ENCODE results near the gene HOXB5.

The HOXB5 gene

DNA sequence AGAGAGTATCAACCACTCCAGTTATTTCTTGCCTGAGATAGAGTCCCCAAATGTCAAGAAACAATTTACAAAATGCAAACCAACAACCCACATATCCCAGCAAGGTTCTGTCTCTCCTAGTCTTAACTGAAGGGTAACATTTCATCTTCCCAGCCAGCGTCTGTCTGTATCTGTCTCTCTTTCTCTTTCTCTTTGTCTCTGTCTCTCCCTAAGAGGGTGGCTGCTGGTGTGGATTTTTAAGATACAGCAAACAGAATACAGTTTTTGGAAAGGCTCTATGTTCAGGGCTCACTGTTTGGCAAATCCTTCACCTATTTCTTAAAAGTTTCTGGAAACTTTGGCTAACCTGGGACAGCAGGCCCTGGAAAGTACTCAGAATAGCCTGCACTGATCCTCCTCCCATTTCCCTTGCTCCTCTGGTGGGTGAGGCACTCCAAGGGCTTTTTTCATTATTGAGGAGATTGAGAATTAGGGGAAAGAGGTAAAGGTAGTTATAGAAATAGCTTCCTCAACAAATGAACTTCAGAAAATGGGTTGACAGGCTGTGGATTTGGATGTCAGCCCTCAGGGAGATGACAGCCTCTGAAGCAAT lies 21.7 kb downstream of the HOXB5 start:
- DNase-seq (ENCODE audit: low read depth): no peak

DNA sequence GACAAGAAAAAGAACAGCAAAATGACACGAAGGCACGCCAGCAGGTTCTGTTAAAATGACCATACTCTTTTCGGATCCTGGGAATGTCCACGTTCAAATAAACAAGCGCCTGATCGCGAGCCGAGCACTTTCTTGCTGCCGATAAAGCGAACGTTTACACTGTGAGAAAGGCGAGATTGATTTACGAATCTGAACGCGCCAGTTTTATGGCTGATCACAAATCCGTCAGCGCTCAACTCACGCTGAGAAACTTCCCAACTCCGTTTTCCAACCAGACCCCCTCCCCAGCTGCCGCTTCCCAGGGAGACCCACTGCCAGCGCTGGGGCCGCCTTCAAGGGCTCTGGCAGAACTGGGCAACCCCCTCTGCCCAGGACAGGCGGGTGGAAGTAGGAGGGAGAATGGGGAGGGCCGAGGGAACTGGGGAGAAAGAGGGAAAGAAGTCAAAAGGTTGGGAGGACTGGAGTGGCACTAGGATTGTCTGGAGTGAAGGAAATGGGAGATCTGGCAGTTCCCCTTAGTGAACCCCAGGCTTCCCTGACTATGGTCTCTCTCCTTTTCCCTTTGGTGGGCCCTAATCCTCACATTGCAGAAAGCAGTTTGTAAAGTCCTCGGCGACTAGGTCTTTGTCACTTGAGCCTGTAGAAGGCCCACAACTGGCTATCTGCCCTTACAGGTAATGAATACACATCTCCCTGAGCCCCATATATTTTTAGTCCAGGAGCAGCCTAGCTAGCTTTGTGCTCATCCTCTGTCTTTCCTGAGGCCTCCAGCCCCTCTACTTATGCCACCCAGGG lies 22.4 kb downstream of the HOXB5 start:
- DNase-seq (ENCODE audit: low read depth): no peak

DNA sequence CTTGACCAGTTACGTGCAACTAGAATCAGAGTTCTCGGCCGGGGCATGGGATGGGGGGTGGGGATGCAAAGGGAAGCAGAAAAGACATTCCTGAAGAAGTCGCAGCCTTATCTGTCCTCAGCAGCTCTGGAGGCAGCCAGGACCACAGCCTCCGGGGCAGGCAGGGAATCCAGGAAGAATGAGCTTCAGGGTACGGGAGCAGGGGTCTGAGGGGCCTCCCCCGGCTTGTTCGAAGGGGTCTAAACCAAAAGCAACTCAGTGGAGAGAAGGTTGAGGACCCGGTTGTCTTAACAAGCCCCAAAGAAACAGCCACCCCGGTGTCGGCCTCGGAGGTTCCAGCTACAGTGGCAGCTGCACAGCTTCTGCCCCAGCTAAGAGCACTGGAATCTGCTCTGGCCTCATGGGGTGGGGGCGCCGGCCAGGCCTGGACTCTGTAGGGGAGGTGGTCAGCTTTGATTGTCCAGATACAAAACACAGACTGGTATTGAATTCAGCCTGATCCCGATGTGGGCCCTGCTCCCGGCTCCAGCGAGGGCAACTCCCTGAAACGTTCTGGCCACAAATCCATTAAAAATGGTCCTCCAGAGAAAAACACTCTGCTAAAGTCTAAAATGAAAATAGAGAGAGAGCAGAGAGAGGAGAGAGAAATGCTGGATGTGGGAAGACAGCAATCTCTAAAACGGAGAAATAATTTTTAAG lies 23.1 kb downstream of the HOXB5 start:
- no peak for DNase-seq (ENCODE audit: low read depth)

DNA sequence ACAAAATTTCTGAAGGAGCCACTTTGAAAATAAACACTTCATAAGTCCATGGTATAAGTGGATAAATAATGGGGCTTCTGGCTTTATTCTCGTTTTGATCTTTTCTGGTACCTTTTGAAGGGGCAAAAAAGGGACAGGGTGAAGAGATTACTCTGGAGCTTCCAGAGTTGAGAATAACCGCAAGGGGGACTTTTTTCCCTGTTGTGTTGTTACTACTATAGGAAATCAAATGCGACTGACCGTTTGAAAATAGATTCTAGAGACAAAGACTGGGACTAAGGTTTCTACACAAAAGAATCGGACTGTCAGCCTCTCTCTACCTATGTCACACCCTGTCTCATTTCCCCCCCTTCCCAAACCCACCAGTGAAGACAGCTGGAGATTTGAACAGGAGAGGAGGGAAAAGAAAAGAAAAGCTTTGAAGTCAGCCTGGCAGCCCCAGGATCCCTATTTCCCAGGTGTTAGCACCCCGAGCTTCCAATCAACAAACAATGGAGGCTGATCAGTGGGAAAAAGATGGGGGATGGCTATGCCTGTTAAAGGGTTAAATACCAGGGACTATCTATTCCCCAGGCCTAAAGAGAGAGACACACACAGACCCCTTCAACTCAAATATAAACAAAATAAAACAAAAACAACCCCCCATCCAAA lies 23.8 kb downstream of the HOXB5 start:
- DNase-seq (ENCODE audit: low read depth): no peak

DNA sequence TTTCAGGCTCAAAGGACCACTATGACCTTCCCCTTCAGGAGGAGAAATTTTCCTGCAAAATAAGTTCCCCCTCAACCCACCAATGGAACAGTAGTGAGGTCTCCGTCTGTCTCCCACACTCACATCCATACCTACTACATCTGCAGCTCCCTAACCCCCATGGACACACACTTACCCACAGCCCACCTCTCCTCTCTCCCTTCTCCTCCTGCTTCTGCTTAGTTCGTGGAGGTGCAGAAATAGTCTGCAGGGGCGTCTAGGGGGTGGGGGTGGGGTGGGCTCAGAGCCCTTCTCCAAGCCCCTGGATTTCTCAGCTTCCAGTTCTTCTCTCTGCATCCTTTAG lies 24.4 kb downstream of the HOXB5 start:
- DNase-seq (ENCODE audit: low read depth): no peak

DNA sequence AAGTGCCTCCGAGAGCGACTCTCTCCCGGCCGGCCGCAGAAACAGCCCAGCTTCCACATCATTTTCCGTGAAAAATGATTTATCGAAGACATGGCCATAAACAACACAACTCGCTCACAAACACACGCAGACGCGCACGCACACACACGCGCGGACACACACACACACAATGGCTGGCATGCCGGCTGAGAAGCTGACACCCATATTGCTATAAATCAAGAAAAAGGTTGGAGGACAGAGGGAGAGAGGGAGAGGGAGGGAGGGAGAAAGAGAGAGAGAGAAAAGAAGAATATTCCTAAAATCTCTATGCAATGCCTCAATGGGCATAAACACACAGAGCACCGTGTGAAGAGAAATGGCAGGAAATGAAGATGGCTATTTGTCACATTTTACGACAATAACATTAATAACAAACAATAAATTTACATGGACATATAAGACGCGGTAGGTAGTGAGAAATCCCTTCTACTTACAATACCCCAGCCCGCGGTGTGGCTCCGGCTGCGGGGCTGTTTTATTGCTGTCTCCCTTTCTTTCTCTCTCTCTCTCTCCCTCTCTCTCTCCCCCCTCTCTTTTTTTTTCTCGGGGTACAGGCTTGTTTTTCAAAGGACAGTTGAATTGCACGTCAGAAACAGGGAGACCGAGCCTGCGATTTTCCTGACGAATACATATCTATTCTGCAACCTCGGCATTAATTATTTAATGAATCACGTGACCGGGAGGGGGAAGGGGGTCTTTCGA lies 24.9 kb downstream of the HOXB5 start:
- no peak for DNase-seq (ENCODE audit: low read depth)

DNA sequence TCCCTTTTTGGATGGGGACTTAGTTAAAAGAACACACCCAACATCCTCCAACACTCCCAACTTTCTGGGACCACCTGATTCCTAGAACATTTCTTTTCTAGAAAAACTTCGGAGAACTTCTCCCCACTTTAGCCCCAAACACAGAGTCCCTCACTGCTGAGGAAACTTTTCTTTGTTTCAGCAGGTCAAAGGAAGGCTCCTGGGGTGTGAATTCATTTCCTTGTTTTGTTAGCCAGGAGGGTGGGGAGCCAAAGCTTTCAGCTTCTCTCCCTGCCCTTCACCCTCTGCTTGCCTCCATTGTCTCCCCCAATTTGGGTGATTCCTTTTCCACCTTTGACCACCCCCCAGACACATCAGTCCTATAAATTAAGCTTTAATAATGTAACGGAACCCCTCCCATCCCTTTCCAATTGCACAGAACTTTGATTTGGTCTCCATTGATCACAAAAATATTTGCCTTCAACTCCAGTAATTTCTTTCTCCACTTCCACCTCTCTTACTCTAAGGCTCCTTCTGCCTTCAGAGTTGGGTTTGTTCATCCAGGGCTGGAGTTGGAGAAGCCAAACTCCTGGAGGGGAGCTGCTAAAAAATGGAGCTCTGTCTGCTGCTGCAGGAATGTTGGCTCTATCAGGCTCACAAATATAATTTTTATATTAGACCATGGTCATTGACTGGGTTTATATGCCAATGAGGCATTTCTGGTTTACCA lies 25.8 kb downstream of the HOXB5 start:
- no peak for DNase-seq (ENCODE audit: low read depth)

DNA sequence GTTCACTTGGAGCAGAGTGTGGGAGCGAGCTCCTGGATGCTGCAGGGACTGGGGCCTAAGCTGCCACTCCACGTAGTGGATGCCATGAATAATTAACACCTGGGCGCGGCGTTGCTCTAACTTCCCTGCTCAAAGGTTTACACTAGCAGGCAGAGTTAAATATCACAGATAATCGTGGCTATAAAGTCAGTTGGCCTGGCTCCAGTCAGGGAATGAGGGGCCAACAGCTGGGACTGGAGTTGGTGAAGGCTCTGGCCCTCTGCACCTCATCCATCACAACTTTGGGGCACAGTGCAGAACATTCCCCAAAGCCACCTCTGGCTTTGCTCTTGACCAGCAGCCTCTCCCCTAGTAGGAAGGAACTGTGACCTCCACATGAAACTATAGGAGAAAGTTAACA lies 26.4 kb downstream of the HOXB5 start:
- DNase-seq (ENCODE audit: low read depth): no peak

DNA sequence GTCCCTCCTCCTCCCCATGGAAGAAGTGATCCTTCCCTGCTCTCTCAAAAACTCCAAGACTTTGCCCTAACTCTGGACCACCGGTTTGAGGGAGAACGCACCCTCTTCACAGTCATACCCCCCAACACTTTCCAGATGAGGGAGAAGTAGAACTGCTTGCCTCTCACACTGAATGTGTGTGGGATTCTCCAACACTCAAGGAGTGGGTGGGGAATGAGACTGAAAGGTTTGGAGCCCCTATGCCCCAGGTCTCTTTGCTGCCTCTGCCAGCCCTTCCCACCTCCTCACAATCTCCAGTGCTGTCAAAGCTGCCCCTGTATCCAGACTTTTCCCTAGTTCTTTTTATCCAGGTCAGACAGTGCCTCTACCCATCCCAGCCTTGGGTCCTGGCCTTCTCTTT lies 26.9 kb downstream of the HOXB5 start:
- no peak for DNase-seq (ENCODE audit: low read depth)

DNA sequence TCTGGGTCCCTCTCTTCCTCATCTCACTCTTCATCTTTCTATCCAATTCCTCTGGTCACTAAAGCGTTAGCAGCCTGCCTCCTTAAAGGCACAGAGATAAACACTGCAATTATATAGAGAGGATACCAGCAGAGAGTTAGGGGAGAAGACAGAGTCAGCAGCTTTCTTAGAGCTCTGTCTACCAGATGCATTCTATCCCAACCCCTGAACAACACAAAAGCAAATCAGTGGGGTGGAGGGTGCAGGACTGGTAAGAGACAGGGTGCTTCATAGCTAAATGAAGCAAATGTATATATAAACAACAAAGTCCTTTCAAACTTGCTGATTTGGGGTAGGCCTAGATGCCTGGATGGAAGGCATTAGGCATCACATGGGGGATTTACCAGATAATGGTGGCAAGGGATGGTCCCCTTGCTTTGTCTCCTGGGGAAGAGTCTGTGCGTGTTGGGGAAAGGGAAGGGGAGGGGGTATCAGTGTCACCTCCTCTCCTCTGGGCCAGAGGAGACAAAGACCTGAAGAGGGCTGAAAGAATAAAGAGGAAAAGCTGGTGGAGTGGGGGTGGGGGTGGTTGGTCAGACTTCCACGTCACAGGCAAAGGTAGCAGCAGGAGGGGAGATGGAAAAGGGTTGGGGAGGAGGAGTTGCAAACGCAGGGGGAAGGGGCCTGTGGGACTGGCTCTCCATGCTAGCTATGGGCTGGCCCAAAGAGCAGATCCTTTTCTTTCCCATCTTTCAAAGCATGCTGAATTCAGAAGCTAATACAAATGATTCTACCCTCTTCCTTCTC lies 27.5 kb downstream of the HOXB5 start:
- DNase-seq (ENCODE audit: low read depth): no peak

DNA sequence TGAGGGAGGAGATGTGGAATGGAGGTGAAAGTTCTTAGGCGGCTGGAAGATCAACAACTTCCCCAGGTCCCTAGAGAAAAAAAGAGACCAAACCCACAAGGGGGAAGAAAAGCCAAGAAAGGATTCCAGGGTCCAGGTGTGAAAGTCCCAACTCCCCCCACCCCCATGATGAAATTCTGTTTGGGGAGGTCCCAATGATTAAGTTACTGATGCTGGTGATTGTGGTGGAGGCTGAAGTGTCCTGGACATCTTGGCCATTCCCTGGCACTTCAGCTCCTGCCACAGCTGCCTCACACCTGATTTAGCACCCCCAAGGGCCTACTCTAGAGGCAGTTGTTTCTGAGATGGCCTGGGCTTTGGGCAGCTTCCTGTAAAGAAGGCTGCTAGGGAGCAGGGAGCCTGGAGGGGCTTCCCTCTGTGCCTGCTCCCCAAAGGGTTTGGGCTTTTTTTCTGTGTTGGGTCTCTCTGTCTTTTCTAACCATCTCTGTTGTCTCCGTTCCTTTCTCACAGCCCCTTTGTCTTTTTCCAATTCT lies 28.5 kb downstream of the HOXB5 start:
- no peak for DNase-seq (ENCODE audit: low read depth)

DNA sequence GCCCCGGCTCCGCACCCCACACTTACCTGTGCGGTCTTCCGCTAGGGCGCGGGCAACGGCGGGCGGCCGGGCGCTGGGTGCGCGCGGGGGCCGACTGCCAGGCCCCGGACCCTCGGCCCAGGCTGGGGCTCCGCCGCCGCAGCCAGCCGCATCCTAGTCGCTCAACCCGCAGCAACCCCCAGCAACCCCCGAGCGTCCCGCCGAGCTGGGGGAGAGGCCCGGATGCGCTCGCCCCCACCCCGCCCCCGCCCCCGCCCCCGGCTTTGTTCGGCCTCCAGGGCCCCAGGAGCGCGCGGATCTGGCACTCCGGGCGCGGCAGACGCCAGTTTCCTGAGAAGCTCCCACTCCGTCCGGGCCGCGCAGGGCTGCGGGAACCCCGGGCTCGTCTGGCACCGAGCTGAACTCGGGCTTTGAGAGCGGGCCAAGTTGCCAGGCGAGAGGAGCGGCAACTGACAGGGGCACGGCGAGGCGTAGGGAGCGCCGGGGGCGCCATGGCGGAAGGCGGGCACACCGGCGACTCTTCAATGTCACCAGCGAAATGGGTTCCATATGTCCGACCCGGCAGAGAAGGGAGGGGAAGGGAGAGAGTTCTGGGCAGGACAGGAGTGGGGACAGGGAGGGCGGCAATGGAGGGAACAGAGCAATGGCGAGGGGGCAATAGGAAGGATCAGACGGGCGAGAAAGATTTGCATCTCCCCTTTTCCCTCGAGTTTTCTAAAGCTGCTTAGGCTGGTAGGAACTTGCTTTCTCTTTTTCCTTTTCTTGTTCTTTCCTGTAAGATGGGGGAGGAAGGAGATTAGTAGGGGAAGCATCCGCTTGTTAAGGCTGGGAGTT lies 29.2 kb downstream of the HOXB5 start:
- no peak for DNase-seq (ENCODE audit: low read depth)

DNA sequence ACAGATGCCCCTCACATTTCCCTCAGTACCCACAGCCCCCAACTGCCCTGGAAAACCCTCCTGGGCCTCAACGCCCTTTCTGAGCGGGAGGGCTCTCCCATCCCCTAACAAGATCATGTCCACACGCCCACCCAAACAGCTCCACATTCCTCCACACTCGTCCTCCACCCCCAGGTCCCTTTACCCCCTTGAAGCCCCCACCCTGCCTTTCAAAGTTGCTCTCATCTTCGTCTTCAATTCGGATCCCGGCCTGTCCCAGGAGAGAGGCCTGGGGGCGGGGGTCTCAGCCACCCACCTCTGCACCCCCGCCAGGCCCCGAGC lies 29.8 kb downstream of the HOXB5 start:
- no peak for DNase-seq (ENCODE audit: low read depth)

DNA sequence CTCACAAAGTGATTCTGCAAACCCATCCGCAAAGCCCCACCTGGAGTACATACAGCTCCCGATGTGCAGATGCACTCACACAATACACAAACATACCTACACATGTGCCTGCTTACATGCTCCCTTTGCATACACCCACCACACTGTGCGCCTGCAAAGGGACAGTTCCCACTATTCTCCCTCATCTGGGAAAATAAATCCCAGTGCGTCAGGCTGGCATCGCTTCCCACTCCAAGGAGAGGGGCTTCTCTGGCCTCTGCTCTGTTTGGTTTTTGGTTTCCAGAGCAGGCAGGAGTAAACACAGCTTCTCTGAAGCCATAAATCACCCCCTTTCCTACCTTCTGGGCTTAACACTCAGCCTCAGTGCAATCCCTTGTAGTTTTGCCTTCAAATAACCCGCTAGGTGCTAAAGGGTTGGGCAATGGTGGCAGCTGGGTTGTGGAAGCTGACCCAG lies 30.2 kb downstream of the HOXB5 start:
- no peak for DNase-seq (ENCODE audit: low read depth)

DNA sequence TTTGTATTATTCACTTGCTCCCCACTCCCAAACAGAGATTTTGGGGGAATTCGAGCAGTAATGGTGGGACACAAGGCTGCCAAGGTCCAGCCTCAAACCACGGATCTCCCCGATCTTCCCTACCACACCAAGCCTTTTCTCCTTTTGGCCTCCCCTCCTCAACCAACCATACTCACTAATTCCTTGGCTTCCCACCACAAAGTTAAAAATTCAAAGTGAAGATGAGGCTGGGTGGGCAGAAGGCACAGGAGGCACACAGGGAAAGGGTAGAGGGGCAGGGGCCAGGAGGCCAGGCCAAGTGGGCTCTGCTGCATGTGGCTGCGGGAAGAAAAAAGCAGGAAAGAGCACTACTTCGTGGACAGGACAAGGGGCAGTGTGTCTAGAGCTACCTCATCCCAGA lies 30.6 kb downstream of the HOXB5 start:
- no peak for DNase-seq (ENCODE audit: low read depth)

DNA sequence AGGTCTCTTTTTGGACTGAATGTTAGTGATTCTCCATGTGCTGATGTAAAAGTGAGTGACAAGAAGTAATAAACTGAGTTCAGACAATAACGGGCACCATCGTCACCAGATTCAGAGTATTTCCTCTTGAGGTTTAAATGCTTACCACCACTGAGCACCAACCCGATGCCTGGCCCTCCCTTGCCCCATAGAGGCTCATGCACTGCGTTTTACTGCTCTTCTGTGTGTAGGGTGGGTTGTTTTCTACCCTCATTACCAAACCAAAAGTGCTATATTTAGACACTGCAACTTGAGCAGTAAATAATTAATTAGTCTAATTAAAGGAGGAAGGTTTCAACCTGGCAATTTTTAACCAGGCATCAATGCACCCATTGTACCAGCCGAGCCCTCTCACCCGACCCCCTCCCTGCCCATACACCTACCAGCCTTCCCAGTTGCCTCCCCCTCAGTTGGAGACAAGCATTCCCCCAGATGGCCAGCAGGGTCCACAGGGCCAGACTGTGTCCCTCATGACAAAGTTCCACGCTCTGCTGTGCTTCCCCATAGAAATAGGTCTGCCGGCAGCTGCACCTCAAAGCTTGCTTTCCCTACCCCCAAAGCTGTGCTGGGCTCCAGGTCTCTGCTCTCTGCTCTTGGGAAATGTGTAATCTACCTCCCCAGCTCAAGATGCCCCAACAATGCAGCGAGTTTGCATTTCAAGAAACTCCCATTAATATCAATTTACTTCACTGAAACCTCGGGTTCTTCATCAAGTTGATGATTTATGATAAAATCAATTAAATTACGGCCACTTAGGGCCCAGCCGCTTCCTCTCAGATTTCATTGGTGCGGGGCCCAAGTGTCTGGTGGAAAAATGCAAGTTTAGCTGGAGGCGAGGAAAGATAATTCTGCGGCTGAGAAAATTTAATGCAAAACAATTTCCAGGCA lies 31.4 kb downstream of the HOXB5 start:
- no peak for DNase-seq (ENCODE audit: low read depth)

DNA sequence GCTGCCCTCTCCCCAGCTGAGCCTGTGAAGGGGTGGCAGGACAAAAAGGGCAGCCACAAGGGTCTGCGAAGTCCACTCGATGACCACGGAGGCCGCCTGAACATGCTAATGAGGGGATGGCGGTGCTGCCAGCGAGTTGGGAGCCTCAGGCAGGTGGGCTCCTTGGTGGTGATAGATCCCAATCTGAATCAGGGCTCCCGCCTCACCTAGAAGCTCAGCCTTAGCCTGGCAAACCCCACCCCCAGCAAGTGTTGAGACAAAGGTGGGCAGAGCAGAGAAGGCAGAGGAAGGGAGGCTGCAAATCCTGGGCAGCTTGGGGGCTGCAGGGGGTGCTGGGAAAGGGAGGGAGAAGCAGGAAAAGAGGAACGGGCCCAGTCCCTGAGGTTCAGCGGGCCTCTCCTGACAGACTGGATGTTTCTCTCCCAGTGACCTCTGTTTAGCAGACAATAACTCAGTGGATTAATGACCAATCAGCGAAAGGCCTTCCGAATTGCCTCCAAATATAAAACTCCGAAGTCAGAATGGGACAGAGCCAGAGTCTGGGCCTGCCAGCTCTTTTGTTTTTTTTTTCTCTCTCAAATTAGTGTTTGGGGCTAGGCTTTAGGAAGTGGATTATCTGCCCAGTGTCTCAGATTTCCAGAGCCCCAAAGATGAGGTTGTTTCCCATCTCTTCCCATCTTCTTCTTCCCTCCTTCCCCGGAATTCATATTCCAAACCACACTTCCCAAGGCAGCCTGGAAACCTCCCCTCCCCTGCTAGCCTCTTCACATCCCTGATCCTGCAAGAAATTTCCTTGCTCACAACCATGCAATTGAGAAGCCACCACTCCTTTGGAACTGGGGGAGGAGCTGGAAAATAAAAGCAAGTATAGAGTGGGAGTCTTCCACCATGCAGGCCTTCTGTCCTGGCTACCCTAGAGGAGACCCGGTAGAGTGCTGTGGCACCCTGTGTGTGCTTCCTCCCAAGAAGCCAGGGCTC lies 33.5 kb downstream of the HOXB5 start:
- DNase-seq (ENCODE audit: low read depth): no peak

Measured in stimulated activated CD8-positive, alpha-beta memory T cell treated with anti-CD3 and anti-CD28 coated beads, Interleukin-4, amount 100 ng/mL, for 24 hours (primary cell).